OCI-LY7 (cell line): ENCODE data around the gene CCR5AS.

Experiments used
- BruUV-seq: library from RNA; stranded (reverse); fragments of 400-500 nt; replicated peaks from 2 replicates; lab custom pipeline; 2021; lab: Mats Ljungman, UMichigan
- CTCF ChIA-PET: fragments of 300-600 bp; sonication (Branson Sonifier 250); formaldehyde crosslinking; loops from one replicate; lab custom pipeline; 2022; ENCODE audit warnings: antibody characterized with exemption; ENCODE audit not compliant: unreplicated experiment; lab: Charles Lee
- POLR2A ChIA-PET: fragments of 300-600 bp; sonication (Branson Sonifier 250); formaldehyde crosslinking; loops from one replicate; lab custom pipeline; 2022; ENCODE audit warnings: antibody characterized with exemption; lab: Charles Lee
- DNase-seq: peaks from one replicate; pipeline ENCODE4 v3.0.0-alpha.2; 2015; ENCODE audit warnings: low spot score
- H2AFZ ChIP-seq: fragments of 200-600 bp; sonication (generic), shearing (Covaris generic); 2 replicates; pipeline ENCODE4 v1.6.1; 2014; ENCODE audit warnings: mild to moderate bottlenecking, antibody characterized with exemption, low read length, moderate library complexity
- H3K27ac ChIP-seq: fragments of 200-600 bp; sonication (generic); 2 replicates; pipeline ENCODE4 v1.5.1; 2014; ENCODE audit warnings: mixed run types, low read depth, mild to moderate bottlenecking, moderate library complexity, low read length, inconsistent platforms; ENCODE audit not compliant: poor library complexity, severe bottlenecking
- H3K36me3 ChIP-seq: fragments of 200-600 bp; sonication (generic); 2 replicates; pipeline ENCODE4 v1.6.1; 2014; ENCODE audit warnings: mild to moderate bottlenecking, antibody characterized with exemption, low read length, moderate library complexity, mixed read lengths; ENCODE audit not compliant: insufficient read depth
- H3K4me1 ChIP-seq: fragments of 200-600 bp; sonication (generic); 2 replicates; pipeline ENCODE4 v1.5.1; 2014; ENCODE audit warnings: mild to moderate bottlenecking, low read length; ENCODE audit not compliant: insufficient read depth, poor library complexity, severe bottlenecking
- H3K4me2 ChIP-seq: fragments of 200-600 bp; sonication (generic); 2 replicates; pipeline ENCODE4 v1.6.1; 2014; ENCODE audit warnings: mild to moderate bottlenecking, low read length
- H3K4me3 ChIP-seq: fragments of 200-600 bp; sonication (generic); 2 replicates; pipeline ENCODE4 v1.5.1; 2014; ENCODE audit warnings: mild to moderate bottlenecking, low read depth, low read length; ENCODE audit not compliant: poor library complexity, severe bottlenecking
- H3K79me2 ChIP-seq: fragments of 200-600 bp; sonication (generic); 2 replicates; pipeline ENCODE4 v1.6.1; 2016; ENCODE audit warnings: low read depth, mild to moderate bottlenecking, low read length, moderate library complexity, mixed read lengths; ENCODE audit not compliant: insufficient read depth
- H3K9me2 ChIP-seq: fragments of 200-600 bp; sonication (generic); 2 replicates; pipeline ENCODE4 v1.6.1; 2016; ENCODE audit warnings: mild to moderate bottlenecking, low read length, mixed read lengths; ENCODE audit not compliant: insufficient read depth
- H3K9me3 ChIP-seq: fragments of 200-600 bp; sonication (generic); 2 replicates; pipeline ENCODE4 v1.6.1; 2014; ENCODE audit warnings: mild to moderate bottlenecking, mixed run types, low read length, mixed read lengths
- H4K20me1 ChIP-seq: fragments of 200-600 bp; sonication (generic); 2 replicates; pipeline ENCODE4 v1.6.1; 2014; ENCODE audit warnings: mild to moderate bottlenecking, antibody characterized with exemption, low read length, moderate library complexity, mixed read lengths; ENCODE audit not compliant: insufficient read depth
- CTCF ChIP-seq: fragments of 200-600 bp; sonication (generic); conservative IDR thresholded peaks from 2 replicates; pipeline ENCODE4 v1.5.1; 2014; ENCODE audit warnings: mild to moderate bottlenecking, antibody characterized with exemption, low read length, moderate library complexity, mixed read lengths
- EZH2phosphoT487 ChIP-seq: fragments of 200-600 bp; sonication (generic); IDR thresholded peaks from 2 replicates; pipeline ENCODE4 v1.6.1; 2018; ENCODE audit warnings: low read depth, borderline replicate concordance, mild to moderate bottlenecking, mixed run types, antibody characterized with exemption, low read length, moderate library complexity, mixed read lengths
- intact Hi-C: fragments of 100-400 bp; cut with micrococcal nuclease; formaldehyde crosslinking; loops from one replicate; pipeline ENCODE4 v1.10.0; 2022; ENCODE audit not compliant: unreplicated experiment

CCR5AS gene

GRCh38 chr3:46414739-46415138 lies 7.9 kb upstream of the CCR5AS start:
- H3K4me1 ChIP-seq = peaks cover 43% of the 10 kb centered on the region
- H2AFZ ChIP-seq = no peak overlapping the region
- no peaks in the 10 kb centered on the region for H4K20me1 ChIP-seq
- TF ChIP-seq EZH2phosphoT487 (no peak), CTCF (no peak)
- ChIA-PET CTCF (no interaction called here), POLR2A (interaction anchor here (0.6 to 2.5 kb wide), 4 partner anchors 31 to 588 kb away, joined by 3 to 9 read pairs (median 4); no protein-coding TSS in a partner anchor)
- no peaks in the 10 kb centered on the region for H3K9me2 ChIP-seq
- intact Hi-C loops = no loop called here
- no peak overlapping the region for H3K4me3 ChIP-seq
- no peaks in the 10 kb centered on the region for H3K79me2 ChIP-seq
- no peaks in the 10 kb centered on the region for H3K36me3 ChIP-seq
- DNase-seq = no peak
- no peak overlapping the region for H3K4me2 ChIP-seq
- no peak overlapping the region for H3K27ac ChIP-seq
- no peaks in the 10 kb centered on the region for H3K9me3 ChIP-seq
- no TSS peak for BruUV-seq

DNA sequence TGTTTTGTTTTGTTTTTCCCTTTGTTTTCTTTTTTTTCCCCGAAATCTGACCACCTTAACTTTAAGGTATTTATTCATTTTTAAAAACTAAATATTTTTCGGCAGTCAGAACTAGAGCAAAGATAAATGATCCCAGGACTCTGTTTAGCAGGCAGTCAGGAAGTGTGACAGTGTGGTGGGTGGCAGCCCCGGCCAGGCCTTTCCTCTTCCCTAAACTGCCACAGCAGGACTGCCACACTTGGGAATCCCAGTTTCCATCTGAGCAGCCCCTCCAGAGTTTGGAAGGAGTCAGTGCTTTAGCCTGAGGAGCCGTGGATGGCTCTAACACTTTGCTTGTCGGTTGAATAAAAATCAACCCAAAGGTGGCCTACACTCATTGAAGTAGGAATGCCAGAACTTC lies 7.1 kb upstream of the CCR5AS start:
- CTCF ChIA-PET = no interaction called here
- BruUV-seq = no TSS peak
- TF ChIP-seq CTCF (no peak), EZH2phosphoT487 (no peak)
- Histone ChIP-seq H3K9me2 (no peaks in the 10 kb centered on the region), H3K9me3 (no peaks in the 10 kb centered on the region), H3K4me1 (peaks cover 43% of the 10 kb centered on the region), H3K4me2 (no peak overlapping the region), H4K20me1 (no peaks in the 10 kb centered on the region), H2AFZ (peak overlapping the region; percentile 62; the same call in 1 of the 2 replicates), H3K36me3 (no peaks in the 10 kb centered on the region), H3K79me2 (no peaks in the 10 kb centered on the region), H3K27ac (no peak overlapping the region), H3K4me3 (no peak overlapping the region)
- intact Hi-C loops = no loop called here
- no peak for DNase-seq
- POLR2A ChIA-PET = interaction anchor here (1.0 to 2.5 kb wide), 2 partner anchors 30 to 129 kb away, joined by 4 to 9 read pairs; no protein-coding TSS in a partner anchor

- no peak overlapping the region for H3K4me3 ChIP-seq
- POLR2A ChIA-PET = no interaction called here
- no peaks in the 10 kb centered on the region for H3K9me3 ChIP-seq
- CTCF ChIA-PET = no interaction called here
- peak overlapping the region; percentile 62; the same call in 1 of the 2 replicates for H2AFZ ChIP-seq
- DNase-seq = no peak
- no peaks in the 10 kb centered on the region for H4K20me1 ChIP-seq
- peaks cover 44% of the 10 kb centered on the region for H3K4me1 ChIP-seq
- intact Hi-C loops = no loop called here
- no peaks in the 10 kb centered on the region for H3K36me3 ChIP-seq
- H3K27ac ChIP-seq = no peak overlapping the region
- H3K4me2 ChIP-seq = no peak overlapping the region
- H3K79me2 ChIP-seq = no peaks in the 10 kb centered on the region
- no peak for TF ChIP-seq EZH2phosphoT487
- no peak for TF ChIP-seq CTCF
- no TSS peak for BruUV-seq
- no peaks in the 10 kb centered on the region for H3K9me2 ChIP-seq
Observed at GRCh38 chr3:46412786-46413298, 6.0 kb upstream of the CCR5AS start.
